Fibroblast of the aortic adventitia (primary cell): ENCODE data around the gene B9D1. TPM values are rescaled to one million over a fixed set of nuclear protein-coding genes. Genes with fewer than 3 reads are reported as not detected.

Source experiments
- DNase-seq: peaks from one replicate; pipeline ENCODE4 v3.0.0-alpha.2; 2010; ENCODE audit warnings: low read depth
- H3K4me3 ChIP-seq: 2 replicates; pipeline ENCODE4 v1.5.1; 2011; ENCODE audit warnings: low read depth, mild to moderate bottlenecking, control low read depth, low read length, moderate library complexity
- total RNA-seq: library from RNA; depleted of rRNA; stranded (reverse); fragments of >200 nt; gene quantifications from 2 replicates; pipeline ENCODE4 v1.2.3, GENCODE V29; 2012; ENCODE audit warnings: low replicate concordance
- TF ChIP-seq, protein P1 (sequence below): IDR thresholded peaks from 2 replicates; pipeline ENCODE4 v1.5.1; 2011; ENCODE audit warnings: mild to moderate bottlenecking, low read length, control low read depth, inconsistent platforms; ENCODE audit not compliant: insufficient read depth

B9D1 gene
- total RNA-seq, 1 donor: 19.9 TPM

GRCh38 chr17:19385521-19385983 lies 23.0 kb upstream of the B9D1 start:
- peak overlapping the region; percentile 78 for H3K4me3 ChIP-seq
- TF ChIP-seq, protein P1, sequence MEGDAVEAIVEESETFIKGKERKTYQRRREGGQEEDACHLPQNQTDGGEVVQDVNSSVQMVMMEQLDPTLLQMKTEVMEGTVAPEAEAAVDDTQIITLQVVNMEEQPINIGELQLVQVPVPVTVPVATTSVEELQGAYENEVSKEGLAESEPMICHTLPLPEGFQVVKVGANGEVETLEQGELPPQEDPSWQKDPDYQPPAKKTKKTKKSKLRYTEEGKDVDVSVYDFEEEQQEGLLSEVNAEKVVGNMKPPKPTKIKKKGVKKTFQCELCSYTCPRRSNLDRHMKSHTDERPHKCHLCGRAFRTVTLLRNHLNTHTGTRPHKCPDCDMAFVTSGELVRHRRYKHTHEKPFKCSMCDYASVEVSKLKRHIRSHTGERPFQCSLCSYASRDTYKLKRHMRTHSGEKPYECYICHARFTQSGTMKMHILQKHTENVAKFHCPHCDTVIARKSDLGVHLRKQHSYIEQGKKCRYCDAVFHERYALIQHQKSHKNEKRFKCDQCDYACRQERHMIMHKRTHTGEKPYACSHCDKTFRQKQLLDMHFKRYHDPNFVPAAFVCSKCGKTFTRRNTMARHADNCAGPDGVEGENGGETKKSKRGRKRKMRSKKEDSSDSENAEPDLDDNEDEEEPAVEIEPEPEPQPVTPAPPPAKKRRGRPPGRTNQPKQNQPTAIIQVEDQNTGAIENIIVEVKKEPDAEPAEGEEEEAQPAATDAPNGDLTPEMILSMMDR: no peak
- no peak for DNase-seq

- DNase-seq: peak; percentile 98
- TF ChIP-seq, protein P1: no peak
- H3K4me3 ChIP-seq: peak overlapping the region; percentile 78
Measured at GRCh38 chr17:19384723-19385391, 22.3 kb upstream of the B9D1 start.

GRCh38 chr17:19383681-19384470 lies 21.4 kb upstream of the B9D1 start:
- TF ChIP-seq, protein P1: no peak
- DNase-seq: peak; percentile 35
- peak overlapping the region; percentile 28 for H3K4me3 ChIP-seq

DNA sequence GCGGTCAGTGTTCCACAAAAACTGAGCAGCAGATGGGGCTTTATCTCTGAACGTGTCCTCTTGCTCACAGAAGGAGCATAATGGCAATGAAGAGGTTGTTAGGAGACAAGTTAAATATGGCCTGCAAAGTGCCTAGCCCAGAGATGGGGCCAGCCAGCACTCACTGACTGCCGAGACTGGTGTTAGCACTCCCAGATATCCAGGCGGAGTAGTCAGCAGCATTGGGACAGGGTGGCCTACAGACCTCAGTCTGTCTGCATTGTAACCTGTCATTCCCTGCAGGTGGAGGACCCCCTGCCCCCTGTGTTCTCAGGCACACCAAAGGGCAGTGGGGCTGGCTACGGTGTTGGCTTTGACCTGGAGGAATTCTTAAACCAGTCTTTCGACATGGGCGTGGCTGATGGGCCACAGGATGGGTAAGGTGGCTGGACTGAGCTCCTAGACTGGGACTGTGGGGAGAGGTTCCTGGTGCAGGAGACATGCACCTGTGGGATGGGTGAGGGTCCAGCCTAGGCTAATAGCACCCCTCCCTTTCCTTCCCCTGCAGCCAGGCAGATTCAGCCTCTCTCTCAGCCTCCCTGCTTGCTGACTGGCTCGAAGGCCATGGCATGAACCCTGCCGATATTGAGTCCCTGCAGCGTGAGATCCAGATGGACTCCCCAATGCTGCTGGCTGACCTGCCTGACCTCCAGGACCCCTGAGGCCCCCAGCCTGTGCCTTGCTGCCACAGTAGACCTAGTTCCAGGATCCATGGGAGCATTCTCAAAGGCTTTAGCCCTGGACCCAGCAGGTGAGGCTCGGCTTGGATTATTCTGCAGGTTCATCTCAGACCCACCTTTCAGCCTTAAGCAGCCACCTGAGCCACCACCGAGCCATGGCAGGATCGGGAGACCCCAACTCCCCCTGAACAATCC lies 20.3 kb upstream of the B9D1 start:
- TF ChIP-seq, protein P1: no peak
- DNase-seq: no peak
- no peak overlapping the region for H3K4me3 ChIP-seq

DNA sequence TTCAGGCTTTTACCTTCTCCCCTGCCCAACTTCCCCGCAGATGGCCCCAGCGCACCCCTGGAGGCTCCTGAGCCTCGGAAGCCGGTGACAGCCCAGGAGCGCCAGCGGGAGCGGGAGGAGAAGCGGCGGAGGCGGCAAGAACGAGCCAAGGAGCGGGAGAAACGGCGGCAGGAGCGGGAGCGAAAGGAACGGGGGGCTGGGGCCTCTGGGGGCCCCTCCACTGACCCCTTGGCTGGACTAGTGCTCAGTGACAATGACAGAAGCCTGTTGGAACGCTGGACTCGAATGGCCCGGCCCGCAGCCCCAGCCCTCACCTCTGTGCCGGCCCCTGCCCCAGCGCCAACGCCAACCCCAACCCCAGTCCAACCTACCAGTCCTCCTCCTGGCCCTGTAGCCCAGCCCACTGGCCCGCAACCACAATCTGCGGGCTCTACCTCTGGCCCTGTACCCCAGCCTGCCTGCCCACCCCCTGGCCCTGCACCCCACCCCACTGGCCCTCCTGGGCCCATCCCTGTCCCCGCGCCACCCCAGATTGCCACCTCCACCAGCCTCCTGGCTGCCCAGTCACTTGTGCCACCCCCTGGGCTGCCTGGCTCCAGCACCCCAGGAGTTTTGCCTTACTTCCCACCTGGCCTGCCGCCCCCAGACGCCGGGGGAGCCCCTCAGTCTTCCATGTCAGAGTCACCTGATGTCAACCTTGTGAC lies 19.4 kb upstream of the B9D1 start:
- DNase-seq: no peak
- H3K4me3 ChIP-seq: no peak overlapping the region
- TF ChIP-seq, protein P1: no peak

- DNase-seq: no peak
- TF ChIP-seq, protein P1: no peak
- H3K4me3 ChIP-seq: no peak overlapping the region
Measured at GRCh38 chr17:19381361-19381740, 18.8 kb upstream of the B9D1 start.
